ENCODE results near the gene RPS6KA2. TPM values are rescaled to one million over a fixed set of nuclear protein-coding genes. Genes with fewer than 3 reads are reported as not detected.

RPS6KA2 gene
- polyA plus RNA-seq, 1 donor (not counting 4 experiments of a cell fraction or from before 2014, with no cell fraction given): 8.2 TPM

GRCh38 chr6:166581091-166581511 lies 46.0 kb downstream of the RPS6KA2 start:
- H3K4me2 ChIP-seq (ENCODE audit: control insufficient read depth, extremely low read depth, insufficient read depth, low read depth, low read length): no peak overlapping the region
- no peaks in the 10 kb centered on the region for H3K4me1 ChIP-seq (ENCODE audit: control insufficient read depth, extremely low read depth, insufficient read depth, low read length)
- no peak overlapping the region for H3K4me3 ChIP-seq (ENCODE audit: control insufficient read depth in 2 of 3, extremely low read depth in 1 of 3, insufficient read depth in 2 of 3, low read depth in 1 of 3, low read length in 3 of 3)
- FAIRE-seq (no peak), DNase-seq (ENCODE audit: low read depth, low spot score) (no peak)
- dilution Hi-C loops (cut with MboI; ENCODE audit: extremely low pct_ligation_motif_present, low sequenced_read_pairs): no loop called here
- H3K9ac ChIP-seq (ENCODE audit: control insufficient read depth, extremely low read depth, insufficient read depth, low read length): no peak overlapping the region
- H3K27me3 ChIP-seq (ENCODE audit: control insufficient read depth, extremely low read depth, insufficient read depth, low read length): no peaks in the 10 kb centered on the region
- H3K9me3 ChIP-seq (ENCODE audit: control insufficient read depth, low read depth, low read length): no peaks in the 10 kb centered on the region
- TF ChIP-seq EZH2 (IDR thresholded peaks at IDR 0.05; ENCODE audit: low read length) (no peak), CTCF (optimal IDR thresholded peaks at IDR 0.05 in 1 of 3, IDR thresholded peaks at IDR 0.05 in 1 of 3, conservative IDR thresholded peaks at IDR 0.05 in 1 of 3; ENCODE audit: extremely low read depth in 1 of 3, insufficient read depth in 2 of 3, low read length in 3 of 3) (no peak)
- H3K9me1 ChIP-seq (ENCODE audit: control insufficient read depth, extremely low read depth, insufficient read depth, low read length): no peaks in the 10 kb centered on the region
- no peaks in the 10 kb centered on the region for H3K36me3 ChIP-seq (ENCODE audit: control insufficient read depth in 2 of 2, extremely low read depth in 1 of 2, insufficient read depth in 2 of 2, low read length in 2 of 2)
- no peak overlapping the region for H2AFZ ChIP-seq (ENCODE audit: control insufficient read depth, low read length)
- H4K20me1 ChIP-seq (ENCODE audit: control insufficient read depth, extremely low read depth, insufficient read depth, low read length): no peaks in the 10 kb centered on the region
- no peak overlapping the region for H3K27ac ChIP-seq (ENCODE audit: control insufficient read depth, insufficient read depth, low read length)
- no peaks in the 10 kb centered on the region for H3K79me2 ChIP-seq (ENCODE audit: control insufficient read depth, insufficient read depth, low read length)

GRCh38 chr6:166580076-166581050 lies 46.7 kb downstream of the RPS6KA2 start:
- Histone ChIP-seq H3K9me3 (ENCODE audit: control insufficient read depth, low read depth, low read length) (no peaks in the 10 kb centered on the region), H3K79me2 (ENCODE audit: control insufficient read depth, insufficient read depth, low read length) (no peaks in the 10 kb centered on the region)
- dilution Hi-C loops (cut with MboI; ENCODE audit: extremely low pct_ligation_motif_present, low sequenced_read_pairs): no loop called here

More at GRCh38 chr6:166580076-166581050, 46.7 kb downstream of the RPS6KA2 start:
- FAIRE-seq (no peak), DNase-seq (ENCODE audit: low read depth, low spot score) (no peak)
- H3K36me3 ChIP-seq (ENCODE audit: control insufficient read depth in 2 of 2, extremely low read depth in 1 of 2, insufficient read depth in 2 of 2, low read length in 2 of 2): no peaks in the 10 kb centered on the region
- no peak overlapping the region for H3K4me3 ChIP-seq (ENCODE audit: control insufficient read depth in 2 of 3, extremely low read depth in 1 of 3, insufficient read depth in 2 of 3, low read depth in 1 of 3, low read length in 3 of 3)
- H3K4me1 ChIP-seq (ENCODE audit: control insufficient read depth, extremely low read depth, insufficient read depth, low read length): no peaks in the 10 kb centered on the region
- no peak overlapping the region for H2AFZ ChIP-seq (ENCODE audit: control insufficient read depth, low read length)
- TF ChIP-seq EZH2 (IDR thresholded peaks at IDR 0.05; ENCODE audit: low read length) (no peak), CTCF (optimal IDR thresholded peaks at IDR 0.05 in 1 of 3, IDR thresholded peaks at IDR 0.05 in 1 of 3, conservative IDR thresholded peaks at IDR 0.05 in 1 of 3; ENCODE audit: extremely low read depth in 1 of 3, insufficient read depth in 2 of 3, low read length in 3 of 3) (no peak)
- no peaks in the 10 kb centered on the region for H3K27me3 ChIP-seq (ENCODE audit: control insufficient read depth, extremely low read depth, insufficient read depth, low read length)
- no peak overlapping the region for H3K4me2 ChIP-seq (ENCODE audit: control insufficient read depth, extremely low read depth, insufficient read depth, low read depth, low read length)
- H4K20me1 ChIP-seq (ENCODE audit: control insufficient read depth, extremely low read depth, insufficient read depth, low read length): no peaks in the 10 kb centered on the region
- H3K9me1 ChIP-seq (ENCODE audit: control insufficient read depth, extremely low read depth, insufficient read depth, low read length): no peaks in the 10 kb centered on the region
- H3K27ac ChIP-seq (ENCODE audit: control insufficient read depth, insufficient read depth, low read length): no peak overlapping the region
- no peak overlapping the region for H3K9ac ChIP-seq (ENCODE audit: control insufficient read depth, extremely low read depth, insufficient read depth, low read length)
